Brain microvascular endothelial cell (primary cell): ENCODE measurements around the gene BST2.

Experiments used
- DNase-seq: peaks from one replicate; pipeline ENCODE4 v3.0.0-alpha.2; 2020
- H3K27ac ChIP-seq: fragments of 250-450 bp; sonication (Bioruptor Pico); 2 replicates; pipeline ENCODE4 v1.5.1; 2020; ENCODE audit warnings: mild to moderate bottlenecking, moderate library complexity
- H3K27me3 ChIP-seq: fragments of 250-450 bp; sonication (Bioruptor Pico); replicated peaks from 2 replicates; pipeline ENCODE4 v1.5.1; 2020; ENCODE audit warnings: mild to moderate bottlenecking
- H3K36me3 ChIP-seq: fragments of 250-450 bp; sonication (Bioruptor Pico); replicated peaks from 2 replicates; pipeline ENCODE4 v1.5.1; 2020; ENCODE audit warnings: mild to moderate bottlenecking
- H3K4me3 ChIP-seq: 2 replicates; pipeline ENCODE4 v1.5.1; 2011; ENCODE audit warnings: low read depth, mild to moderate bottlenecking, control low read depth, low read length, moderate library complexity
- in situ Hi-C: cut with HindIII; loops from 2 replicates; pipeline ENCODE4 v1.10.0; 2017; ENCODE audit warnings: low sequenced_read_pairs, low pct_ligation_motif_present
- TF ChIP-seq, protein P1 (sequence below): IDR thresholded peaks from 2 replicates; pipeline ENCODE4 v1.5.1; 2011; ENCODE audit warnings: low read depth, mild to moderate bottlenecking, moderate library complexity, low read length, control low read depth, inconsistent platforms; ENCODE audit errors: missing control alignments

The BST2 gene

DNA sequence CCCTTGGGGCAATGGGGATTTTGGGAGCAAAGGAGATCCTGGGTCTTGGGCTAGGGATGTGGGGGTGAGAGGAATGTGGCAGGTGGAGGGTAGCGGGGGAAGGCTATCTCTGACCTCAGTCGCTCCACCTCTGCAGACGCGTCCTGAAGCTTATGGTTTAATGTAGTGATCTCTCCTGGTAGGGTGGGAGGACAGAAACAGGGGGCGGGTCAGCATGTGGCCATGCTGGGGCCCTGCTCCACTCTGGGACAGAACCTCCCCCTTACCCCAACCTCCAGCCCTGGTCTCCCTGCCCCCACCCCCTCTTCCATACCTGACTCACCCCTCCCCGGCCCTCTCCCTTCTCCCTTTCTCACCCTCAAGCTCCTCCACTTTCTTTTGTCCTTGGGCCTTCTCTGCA lies 1.4 kb downstream of the BST2 start:
- Histone ChIP-seq H3K27ac (no peak overlapping the region), H3K4me3 (no peak overlapping the region)
- in situ Hi-C loops = no loop called here

DNA sequence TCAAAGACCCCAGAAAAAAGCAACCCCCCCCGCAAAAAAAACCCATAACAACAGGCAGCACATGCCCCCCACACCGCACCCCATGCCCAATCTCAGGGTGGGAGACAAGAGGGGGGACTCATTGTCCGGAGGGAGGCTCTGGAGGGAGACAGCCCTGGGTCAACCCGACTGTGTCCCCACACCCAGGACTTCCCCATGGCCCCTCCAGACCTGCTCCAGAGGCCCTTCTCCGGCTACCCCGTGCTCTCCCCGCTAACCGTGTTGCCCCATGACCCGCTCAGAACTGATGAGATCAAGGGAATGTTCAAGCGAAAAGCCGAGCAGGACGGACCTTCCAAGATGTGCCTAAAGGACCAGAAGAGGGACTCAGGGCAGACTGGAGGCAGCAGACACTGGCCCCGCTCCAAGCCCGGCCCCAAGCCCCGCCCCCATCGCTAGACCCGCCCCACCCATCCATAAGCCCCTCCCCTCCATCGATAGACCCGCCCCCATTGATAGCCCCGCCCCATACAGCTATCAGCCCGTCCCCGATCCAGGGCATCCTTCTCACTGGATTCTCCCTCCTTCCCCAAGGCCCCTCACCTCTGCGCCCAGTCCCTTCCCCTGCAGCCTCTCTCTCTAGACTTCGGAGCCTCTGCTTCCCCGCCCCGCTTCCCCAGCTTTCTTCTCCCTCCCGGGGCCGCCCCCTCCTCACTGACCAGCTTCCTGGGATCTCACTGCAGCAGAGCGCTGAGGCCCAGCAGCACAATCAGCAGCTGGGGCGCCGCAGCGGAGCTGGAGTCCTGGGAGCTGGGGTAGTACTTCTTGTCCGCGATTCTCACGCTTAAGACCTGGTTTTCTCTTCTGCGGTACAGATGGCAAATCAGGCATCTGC lies 2.2 kb downstream of the BST2 start:
- peak; percentile 7 for DNase-seq
- Histone ChIP-seq H3K27ac (no peak overlapping the region), H3K27me3 (no peaks in the 10 kb centered on the region), H3K36me3 (no peaks in the 10 kb centered on the region), H3K4me3 (peak overlapping the region; percentile 15)
- TF ChIP-seq, protein P1, sequence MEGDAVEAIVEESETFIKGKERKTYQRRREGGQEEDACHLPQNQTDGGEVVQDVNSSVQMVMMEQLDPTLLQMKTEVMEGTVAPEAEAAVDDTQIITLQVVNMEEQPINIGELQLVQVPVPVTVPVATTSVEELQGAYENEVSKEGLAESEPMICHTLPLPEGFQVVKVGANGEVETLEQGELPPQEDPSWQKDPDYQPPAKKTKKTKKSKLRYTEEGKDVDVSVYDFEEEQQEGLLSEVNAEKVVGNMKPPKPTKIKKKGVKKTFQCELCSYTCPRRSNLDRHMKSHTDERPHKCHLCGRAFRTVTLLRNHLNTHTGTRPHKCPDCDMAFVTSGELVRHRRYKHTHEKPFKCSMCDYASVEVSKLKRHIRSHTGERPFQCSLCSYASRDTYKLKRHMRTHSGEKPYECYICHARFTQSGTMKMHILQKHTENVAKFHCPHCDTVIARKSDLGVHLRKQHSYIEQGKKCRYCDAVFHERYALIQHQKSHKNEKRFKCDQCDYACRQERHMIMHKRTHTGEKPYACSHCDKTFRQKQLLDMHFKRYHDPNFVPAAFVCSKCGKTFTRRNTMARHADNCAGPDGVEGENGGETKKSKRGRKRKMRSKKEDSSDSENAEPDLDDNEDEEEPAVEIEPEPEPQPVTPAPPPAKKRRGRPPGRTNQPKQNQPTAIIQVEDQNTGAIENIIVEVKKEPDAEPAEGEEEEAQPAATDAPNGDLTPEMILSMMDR = no peak
- in situ Hi-C loops = no loop called here

More for the DNA sequence above, 1.4 kb downstream of the BST2 start:
- no peaks in the 10 kb centered on the region for H3K36me3 ChIP-seq
- H3K27me3 ChIP-seq = no peaks in the 10 kb centered on the region
- no peak for DNase-seq
- TF ChIP-seq, protein P1 = no peak

DNA sequence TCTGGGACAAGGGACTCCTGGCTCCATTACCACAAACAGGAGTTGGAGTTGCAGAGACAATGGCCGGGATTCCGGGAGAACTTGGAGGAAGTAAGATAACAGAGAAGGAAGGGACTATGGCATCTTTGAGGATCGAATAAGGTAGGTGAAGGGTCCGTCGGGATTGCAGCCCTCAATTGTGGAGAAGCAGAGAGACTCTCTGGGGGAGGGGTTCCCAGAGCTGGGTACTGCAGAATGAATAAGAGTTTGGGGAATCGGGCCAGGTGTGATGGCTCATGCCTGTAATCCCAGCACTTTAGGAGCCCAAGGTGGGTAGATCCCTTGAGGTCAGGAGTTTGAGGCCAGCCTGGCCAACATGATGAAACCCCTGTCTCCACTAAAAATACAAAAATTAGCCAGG lies 3.8 kb downstream of the BST2 start:
- Histone ChIP-seq H3K27me3 (no peaks in the 10 kb centered on the region), H3K27ac (no peak overlapping the region), H3K4me3 (no peak overlapping the region), H3K36me3 (no peaks in the 10 kb centered on the region)
- no peak for DNase-seq
- in situ Hi-C loops = no loop called here
- TF ChIP-seq, protein P1 = no peak

DNA sequence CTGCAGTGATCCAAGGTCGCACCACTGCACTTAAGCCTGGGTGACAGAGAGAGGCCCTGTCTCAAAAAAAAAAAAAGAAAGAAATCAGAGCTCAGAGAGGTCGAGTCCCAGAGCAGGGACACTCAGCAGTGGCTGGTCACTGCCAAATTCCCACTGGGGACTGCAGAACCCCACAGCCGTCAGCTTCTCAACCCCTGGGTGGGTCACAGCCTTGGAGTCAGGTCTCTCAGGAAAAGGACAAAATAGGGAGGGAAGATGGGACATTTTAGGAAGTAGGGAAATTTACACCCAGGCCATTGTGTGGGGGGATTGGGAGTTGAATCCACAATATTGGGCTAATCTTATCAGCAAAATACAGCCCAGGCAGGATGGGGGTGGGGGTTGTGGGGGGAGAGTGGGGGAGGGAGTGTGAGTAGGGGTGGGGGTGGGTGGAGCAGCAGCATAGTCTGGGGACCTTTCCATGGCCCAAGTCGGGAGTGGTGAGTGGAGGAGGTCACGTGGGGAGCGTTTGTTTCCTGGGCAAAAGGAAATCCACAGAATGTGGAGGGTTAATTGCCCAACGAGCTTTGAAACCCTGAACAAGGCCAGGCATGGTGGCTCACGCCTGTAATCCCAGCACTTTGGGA lies 6.4 kb downstream of the BST2 start:
- TF ChIP-seq, protein P1 = no peak
- in situ Hi-C loops = no loop called here
- DNase-seq = no peak
- H3K4me3 ChIP-seq = no peak overlapping the region
- no peaks in the 10 kb centered on the region for H3K27me3 ChIP-seq
- no peak overlapping the region for H3K27ac ChIP-seq
- H3K36me3 ChIP-seq = no peaks in the 10 kb centered on the region

DNA sequence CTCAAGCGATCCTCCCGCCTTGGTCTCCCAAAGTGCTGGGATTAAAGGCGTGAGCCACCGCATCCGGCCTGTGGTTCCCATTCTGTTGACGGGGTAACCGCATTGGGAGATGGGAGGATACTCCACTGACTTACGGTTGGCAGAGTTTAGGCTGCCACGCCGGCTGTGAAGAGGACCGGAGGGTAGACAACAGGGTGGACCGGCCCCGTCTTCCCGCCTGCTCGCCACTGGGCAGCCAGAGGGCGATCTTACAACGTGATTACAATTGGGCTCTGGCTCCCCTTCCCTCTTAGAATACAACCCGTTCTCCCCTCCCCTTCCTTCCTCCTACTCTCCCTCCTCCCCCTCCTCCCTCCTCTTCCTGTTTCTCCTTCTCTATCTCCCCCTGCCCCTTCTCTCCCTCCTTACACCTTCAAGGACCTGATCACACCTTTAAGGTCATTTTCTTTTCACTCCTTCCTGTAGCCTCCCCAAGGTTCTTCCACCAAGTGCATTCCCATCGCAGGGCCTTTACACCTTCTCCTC lies 10.5 kb downstream of the BST2 start:
- Histone ChIP-seq H3K27ac (no peak overlapping the region), H3K36me3 (no peaks in the 10 kb centered on the region), H3K27me3 (no peaks in the 10 kb centered on the region), H3K4me3 (no peak overlapping the region)
- TF ChIP-seq, protein P1 = peak; percentile 71
- in situ Hi-C loops = no loop called here
- no peak for DNase-seq
